GM12801 (cell line): ENCODE results near the gene SYT7.

ENCODE experiments used
- TF ChIP-seq, protein P1 (sequence below): IDR thresholded peaks from one replicate; pipeline ENCODE4 v1.5.1; 2011; ENCODE audit warnings: control low read depth; ENCODE audit not compliant: insufficient read length; ENCODE audit errors: extremely low read depth

SYT7 gene

DNA sequence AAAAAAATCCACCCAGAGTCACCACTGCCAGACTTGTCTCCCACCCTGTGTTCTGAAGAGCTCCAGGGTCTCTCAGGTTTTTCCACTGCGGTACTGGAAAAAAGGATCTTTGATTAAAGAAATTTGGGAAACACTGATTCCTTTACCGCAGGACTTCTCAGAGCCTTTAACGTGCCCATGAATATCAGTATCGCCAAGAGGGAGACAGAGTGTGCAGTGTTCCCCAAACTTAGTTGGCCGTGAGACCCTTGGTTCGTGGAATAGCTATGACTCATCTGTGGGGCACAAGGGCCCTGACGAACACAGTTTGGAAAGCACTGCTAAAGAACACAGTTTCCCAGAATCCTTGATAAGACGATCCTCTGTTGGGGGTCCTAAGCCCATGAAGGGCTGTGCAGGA, 31.7 kb downstream of the SYT7 start:
- TF ChIP-seq, protein P1, sequence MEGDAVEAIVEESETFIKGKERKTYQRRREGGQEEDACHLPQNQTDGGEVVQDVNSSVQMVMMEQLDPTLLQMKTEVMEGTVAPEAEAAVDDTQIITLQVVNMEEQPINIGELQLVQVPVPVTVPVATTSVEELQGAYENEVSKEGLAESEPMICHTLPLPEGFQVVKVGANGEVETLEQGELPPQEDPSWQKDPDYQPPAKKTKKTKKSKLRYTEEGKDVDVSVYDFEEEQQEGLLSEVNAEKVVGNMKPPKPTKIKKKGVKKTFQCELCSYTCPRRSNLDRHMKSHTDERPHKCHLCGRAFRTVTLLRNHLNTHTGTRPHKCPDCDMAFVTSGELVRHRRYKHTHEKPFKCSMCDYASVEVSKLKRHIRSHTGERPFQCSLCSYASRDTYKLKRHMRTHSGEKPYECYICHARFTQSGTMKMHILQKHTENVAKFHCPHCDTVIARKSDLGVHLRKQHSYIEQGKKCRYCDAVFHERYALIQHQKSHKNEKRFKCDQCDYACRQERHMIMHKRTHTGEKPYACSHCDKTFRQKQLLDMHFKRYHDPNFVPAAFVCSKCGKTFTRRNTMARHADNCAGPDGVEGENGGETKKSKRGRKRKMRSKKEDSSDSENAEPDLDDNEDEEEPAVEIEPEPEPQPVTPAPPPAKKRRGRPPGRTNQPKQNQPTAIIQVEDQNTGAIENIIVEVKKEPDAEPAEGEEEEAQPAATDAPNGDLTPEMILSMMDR = no peak

DNA sequence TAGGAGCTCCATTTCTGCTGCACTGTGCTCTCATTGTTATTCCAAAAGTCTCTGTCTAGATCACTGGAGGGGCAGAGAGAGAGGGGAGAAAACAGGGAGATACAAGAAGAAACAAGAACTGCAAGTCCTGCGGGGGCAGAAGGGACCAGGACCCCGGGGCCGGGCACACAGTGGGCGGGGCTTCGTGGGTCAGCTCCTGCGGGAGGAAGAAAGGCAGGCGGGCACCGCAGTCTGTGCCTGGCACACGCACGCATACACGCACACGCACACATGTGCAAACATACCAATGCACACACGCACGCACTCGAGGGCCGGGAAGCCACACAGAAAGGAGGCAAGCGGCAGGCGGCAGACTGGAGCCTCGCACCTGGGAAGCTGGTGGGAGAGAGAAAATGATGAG, 33.6 kb downstream of the SYT7 start:
- TF ChIP-seq, protein P1 = no peak

DNA sequence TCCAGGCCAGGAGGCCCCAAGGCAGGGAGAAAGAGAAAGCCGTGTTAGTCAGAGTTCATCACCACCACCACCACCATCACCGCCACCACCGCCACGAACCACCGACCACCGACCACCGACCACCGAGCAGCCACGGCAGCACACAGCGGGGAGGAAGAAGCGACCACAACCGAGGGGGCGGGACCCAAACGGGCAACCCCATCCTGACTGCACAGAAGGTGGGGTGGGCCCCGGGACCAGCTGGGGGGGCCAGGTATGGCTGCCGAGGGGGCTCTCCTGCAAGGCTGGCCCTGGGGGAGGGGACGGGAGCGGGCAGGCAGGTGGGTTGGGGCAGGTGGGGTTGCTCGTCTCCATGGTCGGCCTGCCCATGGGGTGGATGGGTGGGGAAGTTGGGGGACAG, 34.2 kb downstream of the SYT7 start:
- TF ChIP-seq, protein P1 = no peak

DNA sequence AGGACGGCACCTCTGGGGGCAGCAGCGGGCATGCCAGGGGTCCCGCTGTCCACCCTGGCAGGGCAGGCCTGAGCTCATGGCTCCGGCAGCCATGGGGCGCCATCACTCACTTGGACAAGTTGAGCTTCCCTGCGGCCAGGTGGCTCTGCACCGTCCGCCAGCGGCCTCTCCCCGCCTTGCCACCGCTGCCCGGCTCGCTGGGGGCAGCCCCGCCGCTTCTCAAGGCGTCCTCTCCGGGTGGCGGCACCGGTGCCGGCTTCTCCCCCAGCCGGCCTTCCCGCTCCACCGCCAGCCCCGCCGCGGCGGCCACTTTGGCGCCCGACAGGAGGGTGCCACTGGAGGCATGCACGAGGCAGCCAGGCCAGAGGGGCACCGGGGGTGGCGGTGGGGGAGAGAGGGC, 35.0 kb downstream of the SYT7 start:
- TF ChIP-seq, protein P1 = no peak

DNA sequence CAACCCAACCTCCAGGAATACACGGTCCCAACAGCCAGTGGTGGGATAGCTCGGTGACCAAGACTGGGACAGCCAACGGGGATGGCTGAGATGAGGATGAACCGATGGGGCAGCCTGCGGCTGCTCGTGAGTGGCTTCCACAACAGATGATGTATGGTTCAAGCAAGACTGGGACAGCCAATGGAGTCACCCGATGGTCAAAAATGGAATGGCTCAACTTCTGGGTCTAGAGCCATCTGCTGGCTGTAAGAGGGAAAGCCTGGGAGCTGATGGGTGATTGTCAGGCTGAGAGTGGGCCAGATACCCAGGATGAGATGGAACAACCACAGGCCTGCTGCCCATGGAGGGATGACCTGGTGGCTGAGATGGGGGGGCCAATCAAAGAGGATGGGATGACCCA, 35.5 kb downstream of the SYT7 start:
- TF ChIP-seq, protein P1 = no peak

DNA sequence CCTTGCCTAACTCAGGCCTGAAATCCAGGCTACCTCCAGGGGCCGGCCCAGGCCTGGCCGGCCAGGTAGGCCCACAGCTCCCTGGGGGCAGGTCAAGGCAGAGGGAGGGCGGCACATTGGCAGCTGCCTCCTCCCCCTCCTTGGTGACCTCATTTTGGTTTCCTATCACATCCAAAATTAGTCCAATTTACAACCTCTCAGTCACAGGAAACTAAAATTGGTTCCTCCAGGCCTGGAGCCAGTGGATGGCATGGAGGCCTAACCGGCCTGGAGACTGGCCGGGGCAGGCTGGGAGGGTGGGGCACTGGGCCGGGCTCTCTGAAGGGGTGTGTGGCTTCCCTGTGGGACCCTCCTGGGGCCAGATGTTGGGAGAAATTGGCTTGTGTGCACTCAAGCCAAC, 36.4 kb downstream of the SYT7 start:
- TF ChIP-seq, protein P1 = no peak

DNA sequence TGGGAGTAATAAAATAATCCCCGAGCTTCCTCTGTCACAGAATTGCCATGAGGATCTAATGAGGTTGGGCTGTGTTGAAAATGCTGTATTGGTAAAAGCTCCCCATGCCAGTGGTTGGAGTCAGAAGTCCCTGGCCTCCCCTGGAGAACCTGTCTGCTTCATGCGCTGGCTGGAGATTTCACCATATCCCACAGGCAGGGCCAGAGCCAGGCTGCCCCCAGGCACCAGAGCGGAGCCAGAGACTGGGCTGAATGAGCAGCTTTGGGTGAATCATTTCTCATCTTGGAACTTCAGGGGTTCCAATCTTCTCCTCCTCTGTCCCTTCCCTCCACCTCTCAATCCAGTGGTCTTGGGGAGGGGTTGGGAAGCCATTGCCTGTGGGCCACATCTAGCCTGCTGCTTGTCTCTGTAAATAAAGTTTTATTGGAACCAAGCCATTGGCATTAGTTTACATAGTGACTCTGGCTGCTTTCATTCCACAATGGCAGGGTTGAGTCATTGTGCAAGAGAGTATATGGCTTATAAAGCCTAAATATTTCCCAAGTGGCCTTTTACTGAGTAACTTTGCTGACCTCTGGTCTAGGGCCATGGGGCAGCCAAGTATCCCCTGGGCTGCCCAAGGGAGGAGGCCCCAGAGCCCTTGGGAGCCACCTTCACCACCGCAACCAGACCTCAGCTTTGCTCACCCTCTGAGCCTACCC, 37.1 kb downstream of the SYT7 start:
- TF ChIP-seq, protein P1 = no peak
